Astrocyte (in vitro differentiated cells and primary cell): ENCODE measurements around the gene TANGO6. TPM values are rescaled to one million over a fixed set of nuclear protein-coding genes. Genes with fewer than 3 reads are reported as not detected.
A peak's percentile ranks its signal among the peaks of the same experiment; 100 is the strongest.

Source experiments
- DNase-seq: peaks from one replicate; pipeline ENCODE4 v3.0.0-alpha.2; 2010; ENCODE audit warnings: low read depth
- FAIRE-seq: peaks from 2 replicates; lab custom pipeline; 2011; peaks lifted over from hg19 to GRCh38; lab: Jason Lieb, UNC
- H2AFZ ChIP-seq: 2 replicates; pipeline ENCODE4 v1.6.0; 2012; ENCODE audit warnings: low read depth, low read length, inconsistent platforms
- H3K27ac ChIP-seq: 2 replicates; pipeline ENCODE4 v1.5.1; 2011; ENCODE audit warnings: low read depth, low read length, inconsistent platforms
- H3K27me3 ChIP-seq: 2 replicates; pipeline ENCODE4 v1.6.0; 2011; ENCODE audit warnings: low read length, inconsistent platforms; ENCODE audit not compliant: insufficient read depth
- H3K36me3 ChIP-seq: 2 replicates; pipeline ENCODE4 v1.5.1; 2011; ENCODE audit warnings: low read length, inconsistent platforms; ENCODE audit not compliant: insufficient read depth
- H3K4me1 ChIP-seq: 2 replicates; pipeline ENCODE4 v1.5.1; 2011; ENCODE audit warnings: low read length, inconsistent platforms; ENCODE audit not compliant: insufficient read depth
- H3K4me2 ChIP-seq: 2 replicates; pipeline ENCODE4 v1.6.0; 2012; ENCODE audit warnings: low read length, inconsistent platforms
- H3K4me3 ChIP-seq: 2 replicates; pipeline ENCODE4 v1.5.1; 2011; ENCODE audit warnings: low read depth, mild to moderate bottlenecking, low read length, inconsistent platforms; ENCODE audit not compliant: insufficient read depth
- H3K79me2 ChIP-seq: 2 replicates; pipeline ENCODE4 v1.6.0; 2012; ENCODE audit warnings: mild to moderate bottlenecking, low read length, inconsistent platforms; ENCODE audit not compliant: insufficient read depth
- H3K9ac ChIP-seq: 2 replicates; pipeline ENCODE4 v1.6.0; 2012; ENCODE audit warnings: mild to moderate bottlenecking, low read length, inconsistent platforms
- H3K9me3 ChIP-seq: 2 replicates; pipeline ENCODE4 v1.5.1; 2012; ENCODE audit warnings: low read depth, mild to moderate bottlenecking, low read length, inconsistent platforms; ENCODE audit not compliant: insufficient read depth
- H4K20me1 ChIP-seq: 2 replicates; pipeline ENCODE4 v1.6.0; 2012; ENCODE audit warnings: low read length, inconsistent platforms; ENCODE audit not compliant: insufficient read depth
- H3K27ac Mint-ChIP-seq: one replicate; pipeline ENCODE4 v1.8.0; 2021; ENCODE audit warnings: mild to moderate bottlenecking, mixed read lengths; ENCODE audit not compliant: unreplicated experiment
- H3K27me3 Mint-ChIP-seq: one replicate; pipeline ENCODE4 v1.8.0; 2021; ENCODE audit warnings: low read depth, mixed read lengths; ENCODE audit not compliant: unreplicated experiment
- H3K36me3 Mint-ChIP-seq: one replicate; pipeline ENCODE4 v1.8.0; 2021; ENCODE audit warnings: low read depth, mixed read lengths; ENCODE audit not compliant: unreplicated experiment
- H3K4me1 Mint-ChIP-seq: one replicate; pipeline ENCODE4 v1.8.0; 2021; ENCODE audit warnings: low read depth, mixed read lengths; ENCODE audit not compliant: unreplicated experiment
- H3K4me3 Mint-ChIP-seq: one replicate; pipeline ENCODE4 v1.8.0; 2021; ENCODE audit warnings: mild to moderate bottlenecking, moderate library complexity, mixed read lengths; ENCODE audit not compliant: unreplicated experiment
- H3K9me3 Mint-ChIP-seq: one replicate; pipeline ENCODE4 v1.8.0; 2021; ENCODE audit warnings: mild to moderate bottlenecking, mixed read lengths; ENCODE audit not compliant: unreplicated experiment
- CTCF ChIP-seq: IDR thresholded peaks from 2 replicates; pipeline ENCODE4 v1.5.1; 2011; ENCODE audit warnings: low read depth, mild to moderate bottlenecking, inconsistent platforms, low read length, moderate library complexity; ENCODE audit not compliant: insufficient read depth
- EZH2 ChIP-seq: IDR thresholded peaks from 2 replicates; pipeline ENCODE4 v1.6.1; 2012; ENCODE audit warnings: mild to moderate bottlenecking, low read length, inconsistent platforms; ENCODE audit not compliant: insufficient read depth
- total RNA-seq: library from RNA; stranded (reverse); gene quantifications from 2 replicates; pipeline ENCODE4 v1.2.1, GENCODE V29; 2021

The TANGO6 gene
- total RNA-seq, 1 donor from 2014 or later = 15.8 TPM

- no peak overlapping the region for H3K4me2 ChIP-seq
Observed at GRCh38 chr16:69072640-69072974, 229.3 kb downstream of the TANGO6 start.

DNA sequence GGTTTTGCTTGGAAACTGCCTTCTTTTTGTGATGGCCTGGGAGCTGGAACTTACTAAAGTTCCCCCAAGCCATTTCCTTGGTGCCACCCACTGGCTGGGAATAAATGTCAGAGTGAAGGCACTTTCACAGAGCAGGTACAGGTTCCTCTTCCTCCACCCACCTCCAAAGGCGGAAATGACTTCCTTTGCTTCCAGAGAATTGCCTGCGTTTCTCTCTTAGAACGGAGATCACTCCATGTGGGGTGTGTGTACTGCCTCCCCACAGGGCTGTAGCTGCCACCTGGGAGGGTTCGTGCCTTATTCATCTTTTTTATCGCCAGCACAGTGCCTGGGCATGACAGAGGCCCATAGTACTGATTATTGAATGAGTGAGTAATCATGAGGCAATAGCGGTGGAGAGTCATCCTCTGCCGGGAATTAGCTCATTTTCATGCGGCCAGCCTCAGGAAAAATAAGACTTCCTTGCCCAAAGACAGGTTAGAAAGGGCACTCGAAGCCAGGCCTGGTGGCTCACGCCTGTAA is 229.9 kb downstream of the TANGO6 start:
- DNase-seq (peak; percentile 91), FAIRE-seq (no peak)
- H3K27ac Mint-ChIP-seq = peak overlapping the region; percentile 89
- H3K4me3 Mint-ChIP-seq = no peak overlapping the region
- Histone ChIP-seq H3K36me3 (no peaks in the 10 kb centered on the region), H4K20me1 (no peaks in the 10 kb centered on the region), H3K4me2 (peak overlapping the region; percentile 62), H3K4me1 (peaks cover 22% of the 10 kb centered on the region), H3K9ac (peak overlapping the region; percentile 35), H3K27ac (peak overlapping the region; percentile 70), H2AFZ (no peak overlapping the region), H3K27me3 (no peaks in the 10 kb centered on the region), H3K79me2 (no peaks in the 10 kb centered on the region), H3K4me3 (no peak overlapping the region), H3K9me3 (no peaks in the 10 kb centered on the region)
- peaks cover 19% of the 10 kb centered on the region for H3K4me1 Mint-ChIP-seq
- peaks cover 3% of the 10 kb centered on the region for H3K36me3 Mint-ChIP-seq
- H3K9me3 Mint-ChIP-seq = no peaks in the 10 kb centered on the region
- H3K27me3 Mint-ChIP-seq = no peaks in the 10 kb centered on the region
- no peak for TF ChIP-seq EZH2
- TF ChIP-seq CTCF = no peak

More at GRCh38 chr16:69072640-69072974, 229.3 kb downstream of the TANGO6 start:
- no peak for FAIRE-seq
- H3K36me3 ChIP-seq = no peaks in the 10 kb centered on the region
- H3K9me3 Mint-ChIP-seq = no peaks in the 10 kb centered on the region
- H3K4me1 ChIP-seq = peaks cover 22% of the 10 kb centered on the region
- H3K27me3 Mint-ChIP-seq = no peaks in the 10 kb centered on the region
- no peak overlapping the region for H3K27ac ChIP-seq
- peaks cover 3% of the 10 kb centered on the region for H3K36me3 Mint-ChIP-seq
- no peaks in the 10 kb centered on the region for H4K20me1 ChIP-seq
- TF ChIP-seq CTCF (no peak), EZH2 (no peak)
- no peak for DNase-seq
- H2AFZ ChIP-seq = no peak overlapping the region
- H3K27me3 ChIP-seq = no peaks in the 10 kb centered on the region
- H3K27ac Mint-ChIP-seq = no peak overlapping the region
- peaks cover 19% of the 10 kb centered on the region for H3K4me1 Mint-ChIP-seq
- no peak overlapping the region for H3K4me3 Mint-ChIP-seq
- H3K79me2 ChIP-seq = no peaks in the 10 kb centered on the region
- H3K9me3 ChIP-seq = no peaks in the 10 kb centered on the region
- H3K4me3 ChIP-seq = no peak overlapping the region
- peak overlapping the region; percentile 4 for H3K9ac ChIP-seq

DNA sequence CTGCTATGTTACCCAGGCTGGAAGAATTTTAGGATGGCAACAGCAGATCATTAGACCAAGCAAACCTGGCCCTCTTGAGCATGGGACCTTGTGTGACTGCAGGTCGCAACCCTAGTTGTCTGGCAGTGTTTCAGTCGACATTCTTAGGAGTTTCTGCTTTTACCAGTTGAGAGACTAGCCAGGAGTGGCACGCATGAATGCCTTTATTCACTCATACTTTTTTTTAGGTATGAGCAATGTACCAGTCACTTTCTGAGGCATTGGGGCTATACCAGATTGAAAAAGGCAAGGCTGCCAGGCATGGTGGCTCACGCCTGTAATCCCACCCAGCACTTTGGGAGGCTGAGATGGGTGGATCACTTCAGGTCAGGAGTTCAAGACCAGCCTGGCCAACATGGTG is 233.9 kb downstream of the TANGO6 start:
- H3K4me1 Mint-ChIP-seq = peaks cover 11% of the 10 kb centered on the region
- peak; percentile 79 for DNase-seq
- Histone ChIP-seq H3K36me3 (no peaks in the 10 kb centered on the region), H2AFZ (no peak overlapping the region), H3K4me1 (peaks cover 18% of the 10 kb centered on the region), H4K20me1 (no peaks in the 10 kb centered on the region), H3K4me2 (no peak overlapping the region), H3K9me3 (no peaks in the 10 kb centered on the region), H3K4me3 (no peak overlapping the region), H3K79me2 (no peaks in the 10 kb centered on the region), H3K27me3 (no peaks in the 10 kb centered on the region), H3K27ac (no peak overlapping the region), H3K9ac (no peak overlapping the region)
- peaks cover 1% of the 10 kb centered on the region for H3K9me3 Mint-ChIP-seq
- no peak overlapping the region for H3K27ac Mint-ChIP-seq
- no peaks in the 10 kb centered on the region for H3K27me3 Mint-ChIP-seq
- TF ChIP-seq EZH2 = no peak
- TF ChIP-seq CTCF = no peak
- no peak for FAIRE-seq
- H3K36me3 Mint-ChIP-seq = no peaks in the 10 kb centered on the region
- no peak overlapping the region for H3K4me3 Mint-ChIP-seq
